22Rv1 (cell line): ENCODE results near the gene SMARCA1.
"Not testable (repeated sequence)": the region's sequence is repeated elsewhere in the genome, so short reads cannot be mapped to it uniquely, and the experiment has no call there.

Experiments
- H3K27ac ChIP-seq: fragments of 450-650 bp; 2 replicates; pipeline ENCODE4 v1.5.1; 2017
- CTCF ChIP-seq: fragments of 450-650 bp; IDR thresholded peaks from 2 replicates; pipeline ENCODE4 v1.5.1; 2017; ENCODE audit warnings: mild to moderate bottlenecking
- ZFX ChIP-seq: fragments of 450-650 bp; IDR thresholded peaks from 2 replicates; pipeline ENCODE4 v1.6.1; 2017; ENCODE audit warnings: antibody characterized with exemption, borderline replicate concordance

The SMARCA1 gene

DNA sequence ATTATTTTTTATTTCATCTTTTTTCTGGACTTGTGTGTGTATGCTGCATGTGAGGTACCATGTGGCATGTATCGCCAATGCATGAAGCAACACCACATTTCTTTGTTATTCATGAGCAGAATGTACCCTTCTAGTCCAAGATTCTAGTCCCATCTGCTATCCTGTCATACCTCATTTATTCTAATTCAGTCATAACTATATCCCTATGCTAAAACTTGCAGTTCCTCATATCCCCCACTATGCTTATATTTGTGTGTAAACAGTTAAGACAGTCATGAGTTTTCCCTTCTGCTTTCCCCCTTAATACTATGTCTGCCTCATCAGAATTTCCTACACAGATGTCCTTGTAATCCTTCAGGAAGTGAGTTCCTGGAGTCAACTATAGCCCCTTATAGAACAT lies 36.5 kb upstream of the SMARCA1 start:
- TF ChIP-seq CTCF (no peak), ZFX (no peak)
- no peak overlapping the region for H3K27ac ChIP-seq

- H3K27ac ChIP-seq, result no peak overlapping the region
- TF ChIP-seq ZFX, result no peak
- TF ChIP-seq CTCF, result no peak
Measured at GRCh38 chrX:129557844-129558480, 34.7 kb upstream of the SMARCA1 start.

GRCh38 chrX:129556806-129557315 lies 33.6 kb upstream of the SMARCA1 start:
- no peak for TF ChIP-seq CTCF
- TF ChIP-seq ZFX, result no peak
- no peak overlapping the region for H3K27ac ChIP-seq

DNA sequence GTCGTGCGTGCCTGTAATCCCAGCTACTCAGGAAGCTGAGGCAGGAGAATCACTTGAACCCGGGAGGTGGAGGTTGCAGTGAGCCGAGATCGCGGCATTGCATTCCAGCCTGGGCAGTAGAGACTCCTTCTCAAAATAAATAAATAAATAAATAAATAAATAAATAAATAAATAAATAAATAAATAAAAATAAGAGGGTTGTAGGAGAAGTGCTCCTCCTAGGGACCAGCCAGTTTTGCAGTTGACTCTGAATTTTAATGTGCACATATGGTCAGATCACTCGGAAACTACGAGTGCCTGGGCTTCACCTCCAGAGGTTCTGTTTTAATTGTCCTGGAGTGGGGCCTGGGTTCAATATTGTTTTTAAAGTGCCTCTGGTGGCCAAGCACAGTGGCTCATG lies 31.5 kb upstream of the SMARCA1 start:
- H3K27ac ChIP-seq, result not testable (repeated sequence)

- H3K27ac ChIP-seq, result no peak overlapping the region
- TF ChIP-seq ZFX, result no peak
- TF ChIP-seq CTCF, result no peak
Measured at GRCh38 chrX:129553619-129554288, 30.5 kb upstream of the SMARCA1 start.

DNA sequence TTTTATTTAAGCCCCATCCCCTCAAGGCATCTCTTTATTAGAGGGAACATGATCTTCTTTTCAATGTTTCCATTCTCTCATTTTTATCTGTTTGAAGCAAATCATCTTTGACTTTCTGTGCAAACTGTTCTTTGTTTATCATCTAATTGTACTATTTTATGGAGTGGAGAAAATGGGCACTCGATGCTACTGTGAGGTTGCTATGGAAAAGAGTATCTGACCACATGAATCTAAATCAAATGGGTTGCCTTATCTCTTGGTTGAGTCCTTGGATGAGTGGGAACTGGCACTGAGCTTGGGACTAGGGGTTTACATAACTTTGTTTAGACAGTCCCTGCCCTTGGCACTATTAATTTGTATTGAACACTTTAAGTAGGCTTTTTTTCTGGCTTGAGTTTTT lies 25.8 kb upstream of the SMARCA1 start:
- H3K27ac ChIP-seq, result peak overlapping the region; percentile 71
- no peak for TF ChIP-seq ZFX
- no peak for TF ChIP-seq CTCF

GRCh38 chrX:129545408-129545807 lies 22.1 kb upstream of the SMARCA1 start:
- no peak overlapping the region for H3K27ac ChIP-seq
- TF ChIP-seq ZFX (no peak), CTCF (no peak)
